BLaER1 treated with 17β-estradiol and CSF1 and Interleukin-3, amounts not matched to agents 10 nM and 100 nM (cell line): Measurements from ENCODE around the gene MORN4.
A peak's percentile ranks its signal among the peaks of the same experiment; 100 is the strongest.
"Not testable (repeated sequence)": the region's sequence is repeated elsewhere in the genome, so short reads cannot be mapped to it uniquely, and the experiment has no call there.

Experiments
- H3K27ac ChIP-seq, 11 experiments: shearing (Covaris generic); formaldehyde crosslinking; 2 replicates each; pipeline ENCODE4 v1.8.1; 2022
- H3K27me3 ChIP-seq, 11 experiments: shearing (Covaris generic); formaldehyde crosslinking; 2 replicates each; pipeline ENCODE4 v1.8.1; 2022
- H3K36me3 ChIP-seq, 11 experiments: shearing (Covaris generic); formaldehyde crosslinking; 2 replicates each; pipeline ENCODE4 v1.8.1; 2022
- H3K4me1 ChIP-seq, 10 experiments: shearing (Covaris generic); formaldehyde crosslinking; 2 replicates each; pipeline ENCODE4 v1.8.1; 2022
- H3K4me2 ChIP-seq, 11 experiments: shearing (Covaris generic); formaldehyde crosslinking; 2 replicates each; pipeline ENCODE4 v1.8.1; 2022
- H3K4me3 ChIP-seq, 10 experiments: shearing (Covaris generic); formaldehyde crosslinking; 2 replicates each; pipeline ENCODE4 v1.8.1; 2022
- H3K9ac ChIP-seq, 11 experiments: shearing (Covaris generic); formaldehyde crosslinking; 2 replicates each; pipeline ENCODE4 v1.8.1; 2022
- H3K9me3 ChIP-seq, 11 experiments: shearing (Covaris generic); formaldehyde crosslinking; replicated peaks in 1 of 11; 2 replicates each; pipeline ENCODE4 v1.8.1; 2022
- H4K20me1 ChIP-seq, 11 experiments: shearing (Covaris generic); formaldehyde crosslinking; 2 replicates each; pipeline ENCODE4 v1.8.1; 2022
- Cebpa-rat ChIP-seq, 11 experiments: shearing (Covaris generic); IDR thresholded peaks; 2 replicates each; pipeline ENCODE4 v1.8.1; 2022

Gene MORN4

DNA sequence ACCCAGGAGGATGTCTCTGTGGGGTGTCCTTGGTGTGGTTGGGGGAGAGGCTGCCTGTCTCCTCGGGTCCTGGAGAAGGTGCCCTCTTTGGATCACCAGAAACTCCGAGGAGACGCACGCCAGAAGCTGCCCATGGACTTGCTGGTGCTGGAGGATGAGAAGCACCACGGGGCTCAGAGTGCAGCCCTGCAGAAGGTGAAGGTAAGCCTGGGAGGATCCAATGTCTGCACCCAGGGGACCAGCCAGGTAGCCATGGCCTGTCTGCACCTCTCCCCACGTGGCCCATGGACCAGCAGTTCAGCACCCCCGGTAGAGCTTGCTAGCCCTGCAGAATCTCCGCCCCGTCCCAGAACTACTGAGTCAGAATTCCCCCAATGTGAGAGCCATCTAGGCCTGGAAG is 55.6 kb downstream of the MORN4 start:
- H4K20me1 ChIP-seq: peaks cover 0 to 4% (median 0%) of the 10 kb centered on the region in 11 experiments; a peak in 2 of 22 replicates
- no peaks in the 10 kb centered on the region for H3K27me3 ChIP-seq
- H3K9ac ChIP-seq: no peak overlapping the region
- no peak for TF ChIP-seq Cebpa-rat (IDR thresholded peaks at IDR 0.05)
- no peaks in the 10 kb centered on the region for H3K9me3 ChIP-seq
- H3K27ac ChIP-seq: no peak overlapping the region
- peaks cover 4 to 12% (median 5%) of the 10 kb centered on the region in 10 experiments; a peak in 17 of 20 replicates for H3K4me1 ChIP-seq
- H3K4me2 ChIP-seq: no peak overlapping the region
- H3K4me3 ChIP-seq: no peak overlapping the region
- H3K36me3 ChIP-seq: no peaks in the 10 kb centered on the region

DNA sequence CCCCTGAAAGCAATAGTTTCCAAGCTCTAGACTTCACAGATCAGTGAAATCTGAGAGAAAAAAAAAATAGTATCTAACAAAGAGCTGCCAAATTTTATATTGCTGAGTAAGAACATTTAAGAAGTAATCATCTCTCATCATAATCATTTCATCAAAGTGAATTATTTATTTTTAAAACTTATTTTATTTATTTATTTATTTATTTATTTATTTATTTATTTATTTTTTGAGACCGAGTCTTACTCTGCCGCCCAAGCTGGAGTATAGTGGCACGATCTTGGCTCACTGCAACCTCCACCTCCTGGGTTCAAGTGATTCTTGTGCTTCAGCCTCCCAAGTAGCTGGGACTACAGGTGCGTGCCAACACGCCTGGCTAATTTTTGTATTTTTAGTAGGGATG is 56.8 kb downstream of the MORN4 start:
- not testable (repeated sequence) for H3K9ac ChIP-seq, H3K9me3 ChIP-seq, H3K4me2 ChIP-seq, H3K4me3 ChIP-seq, H3K36me3 ChIP-seq, H3K27ac ChIP-seq, H3K27me3 ChIP-seq
- peaks cover 8 to 16% (median 13%) of the 10 kb centered on the region in 10 experiments; a peak in 18 of 20 replicates for H3K4me1 ChIP-seq
- peaks cover 0 to 13% (median 0%) of the 10 kb centered on the region in 11 experiments; a peak in 2 of 22 replicates for H4K20me1 ChIP-seq

DNA sequence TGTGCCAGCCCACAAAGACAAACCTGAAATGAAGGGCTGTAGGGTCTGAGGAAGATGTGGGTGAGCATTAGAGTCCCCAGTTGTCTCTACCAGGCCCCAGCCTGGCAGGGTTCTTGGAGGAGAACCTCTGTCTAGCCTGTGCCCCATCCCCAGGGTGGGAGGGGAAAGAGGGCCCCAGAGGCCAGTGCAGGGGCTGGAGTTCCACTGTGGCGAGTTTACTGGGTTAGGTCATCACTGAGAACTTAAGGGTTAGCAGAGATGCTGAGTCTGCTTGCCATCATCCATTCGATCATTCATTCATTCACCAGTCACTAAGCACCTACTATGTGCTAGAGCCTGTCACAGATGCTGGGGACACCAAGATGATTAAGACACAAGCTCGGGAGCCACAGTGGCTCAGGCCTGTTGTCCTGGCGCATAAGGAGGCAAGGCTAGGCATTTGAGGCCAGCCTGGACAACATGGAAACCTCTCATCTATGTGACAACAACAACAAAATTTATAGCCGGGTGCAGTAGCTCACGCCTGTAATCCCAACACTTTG is 58.1 kb downstream of the MORN4 start:
- Histone ChIP-seq H3K9ac (no peak overlapping the region), H3K9me3 (no peaks in the 10 kb centered on the region), H3K27ac (no peak overlapping the region), H3K4me1 (peaks cover 8 to 23% (median 14%) of the 10 kb centered on the region in 10 experiments; a peak in 18 of 20 replicates), H4K20me1 (peaks cover 0 to 23% (median 0%) of the 10 kb centered on the region in 11 experiments; a peak in 3 of 22 replicates), H3K4me2 (peak overlapping the region in 1 of 11 experiments; percentile 13; a peak in 1 of 22 replicates), H3K27me3 (no peaks in the 10 kb centered on the region), H3K36me3 (peaks cover 0 to 16% (median 0%) of the 10 kb centered on the region in 11 experiments; a peak in 9 of 22 replicates), H3K4me3 (no peak overlapping the region)
- no peak for TF ChIP-seq Cebpa-rat (IDR thresholded peaks at IDR 0.05)

DNA sequence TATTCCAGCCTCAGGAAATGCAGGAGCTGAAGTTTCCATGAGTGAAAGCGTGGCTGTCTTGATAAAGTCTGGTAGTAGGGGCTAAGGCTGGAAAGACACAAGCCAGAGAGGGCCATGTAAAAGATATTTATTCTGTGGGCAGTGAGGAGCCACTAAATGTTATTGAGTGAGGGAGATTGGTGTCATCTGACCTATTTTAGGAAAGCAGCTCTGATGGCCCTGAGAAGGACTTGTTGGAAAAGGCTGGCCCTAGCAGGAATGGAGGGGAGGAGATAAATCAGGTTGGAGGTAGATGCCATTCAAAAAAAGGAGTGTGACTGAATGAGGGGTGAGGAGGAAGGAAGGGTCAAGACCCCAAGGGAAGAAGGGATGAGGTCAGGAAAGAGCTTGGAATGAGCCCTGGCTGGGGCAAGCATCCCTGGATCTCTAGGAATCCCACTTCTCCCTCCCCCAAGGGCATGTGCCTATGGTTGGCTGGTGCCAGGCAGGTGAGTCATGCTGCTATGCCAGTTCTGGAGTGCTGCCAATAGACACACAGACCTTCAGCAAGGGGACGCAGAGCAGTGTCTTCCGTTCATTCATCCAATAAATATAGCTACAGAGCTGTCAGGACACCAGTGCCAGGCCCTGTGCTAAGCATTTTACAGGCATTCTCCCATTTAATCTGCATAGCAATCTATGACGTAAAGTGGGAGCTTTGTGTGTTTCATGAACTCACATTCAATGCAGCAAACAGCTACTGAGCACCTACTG is 58.8 kb downstream of the MORN4 start:
- Histone ChIP-seq H4K20me1 (peaks cover 0 to 23% (median 0%) of the 10 kb centered on the region in 11 experiments; a peak in 3 of 22 replicates), H3K27ac (no peak overlapping the region), H3K4me2 (peak overlapping the region in 1 of 11 experiments; percentile 13; a peak in 1 of 22 replicates), H3K36me3 (peaks cover 0 to 22% (median 0%) of the 10 kb centered on the region in 11 experiments; a peak in 9 of 22 replicates), H3K27me3 (no peaks in the 10 kb centered on the region), H3K4me3 (no peak overlapping the region), H3K4me1 (peaks cover 8 to 23% (median 14%) of the 10 kb centered on the region in 10 experiments; a peak in 18 of 20 replicates), H3K9me3 (no peaks in the 10 kb centered on the region), H3K9ac (no peak overlapping the region)
- TF ChIP-seq Cebpa-rat (IDR thresholded peaks at IDR 0.05): no peak

DNA sequence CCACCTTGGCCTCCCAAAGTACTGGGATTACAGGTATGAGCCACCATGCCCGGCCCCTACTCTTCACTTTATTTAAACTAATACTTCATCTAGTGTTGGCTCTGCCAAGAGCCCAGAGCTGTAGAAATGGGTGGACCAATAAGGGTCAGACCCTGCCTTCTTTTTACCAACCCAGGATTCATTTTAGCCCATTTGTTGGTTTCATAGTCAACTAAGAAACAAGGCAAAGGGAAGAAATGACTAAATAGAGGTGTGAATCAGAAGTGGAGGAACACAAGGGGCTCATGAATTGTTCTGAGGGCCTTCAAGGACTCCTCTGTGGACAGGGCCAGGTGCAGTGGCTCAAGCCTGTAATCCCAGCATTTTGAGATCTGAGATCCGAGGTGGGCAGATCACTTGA is 59.6 kb downstream of the MORN4 start:
- Histone ChIP-seq H3K27ac (no peak overlapping the region), H3K36me3 (peaks cover 0 to 31% (median 0%) of the 10 kb centered on the region in 11 experiments; a peak in 9 of 22 replicates)

DNA sequence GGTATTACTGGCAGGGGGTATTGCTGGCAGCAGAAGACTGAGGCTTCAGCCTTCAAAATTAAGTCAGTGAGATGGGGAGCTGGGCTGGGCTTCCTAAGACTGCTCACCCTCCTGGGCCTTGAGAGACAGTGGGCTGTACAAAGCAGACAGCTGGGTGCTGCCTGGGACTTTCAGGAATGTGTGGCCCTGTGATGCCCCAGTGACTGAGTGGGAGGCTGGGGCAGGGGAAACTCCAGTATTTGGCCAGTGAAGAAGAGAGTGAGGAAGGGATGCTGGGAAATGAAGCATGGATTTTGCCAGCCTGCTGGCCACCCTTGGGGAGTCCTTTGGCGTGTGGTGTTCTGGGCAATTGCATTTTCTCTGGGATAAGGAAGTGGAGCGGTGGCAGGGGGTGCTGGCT is 60.3 kb downstream of the MORN4 start:
- no peak overlapping the region for H3K9ac ChIP-seq
- H3K27me3 ChIP-seq: no peaks in the 10 kb centered on the region
- H3K4me3 ChIP-seq: no peak overlapping the region
- H3K9me3 ChIP-seq: no peaks in the 10 kb centered on the region
- peaks cover 0 to 37% (median 0%) of the 10 kb centered on the region in 11 experiments; a peak in 9 of 22 replicates for H3K36me3 ChIP-seq
- peaks cover 8 to 23% (median 14%) of the 10 kb centered on the region in 10 experiments; a peak in 18 of 20 replicates for H3K4me1 ChIP-seq
- peak overlapping the region in 4 of 11 experiments; percentile 5 to 44 (median 34); a peak in 9 of 22 replicates for H3K4me2 ChIP-seq
- no peak overlapping the region for H3K27ac ChIP-seq
- peaks cover 0 to 23% (median 0%) of the 10 kb centered on the region in 11 experiments; a peak in 3 of 22 replicates for H4K20me1 ChIP-seq
- no peak for TF ChIP-seq Cebpa-rat (IDR thresholded peaks at IDR 0.05)

More for the DNA sequence above, 59.6 kb downstream of the MORN4 start:
- TF ChIP-seq Cebpa-rat (IDR thresholded peaks at IDR 0.05): no peak
- H3K9me3 ChIP-seq: no peaks in the 10 kb centered on the region
- H4K20me1 ChIP-seq: peaks cover 0 to 23% (median 0%) of the 10 kb centered on the region in 11 experiments; a peak in 3 of 22 replicates
- no peaks in the 10 kb centered on the region for H3K27me3 ChIP-seq
- H3K9ac ChIP-seq: no peak overlapping the region
- peaks cover 8 to 23% (median 14%) of the 10 kb centered on the region in 10 experiments; a peak in 18 of 20 replicates for H3K4me1 ChIP-seq
- H3K4me3 ChIP-seq: no peak overlapping the region
- no peak overlapping the region for H3K4me2 ChIP-seq

DNA sequence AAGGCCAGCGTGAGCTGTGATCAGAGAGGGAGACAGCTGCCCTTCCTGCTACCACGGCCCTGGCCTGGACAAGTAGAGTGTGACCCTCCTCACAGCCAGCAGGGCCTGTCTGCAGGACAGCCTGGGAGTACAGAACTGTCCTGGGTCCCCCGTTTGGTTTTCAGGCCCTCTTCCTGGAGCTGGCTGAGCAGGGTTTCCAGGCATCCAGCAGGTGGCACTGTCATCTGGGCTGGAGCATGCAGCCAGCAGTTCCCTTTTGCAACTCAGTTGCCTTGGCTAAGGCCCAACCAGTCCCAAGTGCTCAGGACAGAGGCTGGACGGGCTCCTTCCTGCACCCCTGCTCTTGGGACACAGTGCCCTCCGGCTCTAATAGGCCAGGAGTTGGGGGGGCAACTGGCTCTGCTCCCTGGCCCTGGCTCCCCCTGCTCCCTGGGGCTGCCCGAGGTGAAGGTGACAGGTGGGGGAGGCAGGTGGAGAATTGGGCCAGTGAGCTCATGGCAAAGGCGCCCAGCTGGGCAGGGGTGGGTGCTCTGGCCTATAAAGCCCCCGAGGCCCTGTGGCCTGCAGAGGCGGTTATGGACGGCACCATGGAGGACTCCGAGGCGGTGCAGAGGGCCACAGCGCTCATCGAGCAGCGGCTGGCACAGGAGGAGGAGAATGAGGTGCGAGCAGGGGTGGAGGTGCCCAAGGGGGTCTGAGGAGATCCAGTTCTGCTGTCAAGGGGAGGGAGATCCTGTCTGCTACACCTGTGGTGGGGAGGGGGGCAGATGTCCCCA is 60.9 kb downstream of the MORN4 start, which contains the start of gene ANKRD2:
Gene ANKRD2 (plus strand): TSS at position 566 of the 776 bp plus-strand sequence. CDS start 10 bp downstream, at position 576.
- H3K4me3 ChIP-seq: no peak within 1 kb of the TSS
- peaks cover 8 to 23% (median 14%) of the 10 kb centered on the region in 10 experiments; a peak in 18 of 20 replicates for H3K4me1 ChIP-seq
- H3K36me3 ChIP-seq: peaks cover 0 to 41% (median 0%) of the 10 kb centered on the region in 11 experiments; a peak in 9 of 22 replicates
- no peaks in the 10 kb centered on the region for H3K9me3 ChIP-seq
- H3K27me3 ChIP-seq: no peaks in the 10 kb centered on the region
- H3K9ac ChIP-seq: peak within 1 kb of the TSS in 2 of 11 experiments; percentile 35 to 43; a peak in 2 of 22 replicates
- TF ChIP-seq Cebpa-rat (IDR thresholded peaks at IDR 0.05): no peak
- peak within 1 kb of the TSS in 8 of 11 experiments; percentile 5 to 60 (median 30); a peak in 10 of 22 replicates for H3K4me2 ChIP-seq
- peak within 1 kb of the TSS in 1 of 11 experiments; percentile 32; a peak in 2 of 22 replicates for H3K27ac ChIP-seq
- H4K20me1 ChIP-seq: peaks cover 0 to 23% (median 0%) of the 10 kb centered on the region in 11 experiments; a peak in 3 of 22 replicates

DNA sequence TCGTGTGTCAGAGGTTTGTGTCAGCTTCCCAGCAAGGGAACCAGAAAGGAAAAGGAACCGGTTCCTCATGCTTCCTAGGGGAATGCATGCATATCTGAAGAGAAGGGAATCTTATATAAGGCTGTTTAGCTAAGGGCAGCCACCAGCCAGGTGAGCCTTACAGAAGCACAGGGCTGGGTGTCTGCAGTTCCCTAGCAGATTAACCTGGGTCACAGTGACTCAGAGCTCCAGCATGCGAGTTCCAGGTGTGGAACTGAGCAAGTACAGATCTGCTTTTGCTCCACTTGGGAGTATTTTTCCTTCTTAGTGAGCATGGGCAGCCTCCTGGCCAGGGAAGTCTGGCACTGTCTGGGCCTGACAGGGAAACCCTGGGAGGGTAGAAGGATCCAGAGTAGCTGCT is 61.7 kb downstream of the MORN4 start:
- peaks cover 0 to 41% (median 0%) of the 10 kb centered on the region in 11 experiments; a peak in 9 of 22 replicates for H3K36me3 ChIP-seq
- peaks cover 0 to 23% (median 0%) of the 10 kb centered on the region in 11 experiments; a peak in 3 of 22 replicates for H4K20me1 ChIP-seq
- H3K27ac ChIP-seq: no peak overlapping the region; a peak in 1 of 22 replicates
- H3K4me2 ChIP-seq: no peak overlapping the region
- H3K4me1 ChIP-seq: peaks cover 8 to 23% (median 14%) of the 10 kb centered on the region in 10 experiments; a peak in 18 of 20 replicates
- 0 out of 22 replicates have a peak overlapping the region, but pooled peaks of 1 of the 11 experiments have one; percentile 35 for H3K9ac ChIP-seq
- TF ChIP-seq Cebpa-rat (IDR thresholded peaks at IDR 0.05): no peak
- H3K27me3 ChIP-seq: no peaks in the 10 kb centered on the region
- no peak overlapping the region for H3K4me3 ChIP-seq
- H3K9me3 ChIP-seq: no peaks in the 10 kb centered on the region
